Inferior parietal cortex (tissue), 1 donor: ENCODE results near the gene CDC20B.
A peak's percentile ranks its signal among the peaks of the same experiment; 100 is the strongest.
"Not testable (repeated sequence)": the region's sequence is repeated elsewhere in the genome, so short reads cannot be mapped to it uniquely, and the experiment has no call there.

Experiments used
- DNase-seq: peaks from one replicate; pipeline ENCODE4 v3.0.0-alpha.2; 2016; ENCODE audit errors: extremely low spot score

CDC20B gene

GRCh38 chr5:55160493-55161209 is 12.3 kb downstream of the CDC20B start:
- no peak for DNase-seq

GRCh38 chr5:55159763-55160492 is 13.0 kb downstream of the CDC20B start, which contains the start of gene GPX8:
Gene GPX8, plus strand, starts transcription at chr5:55160171. Its CDS starts 22 bp downstream, at chr5:55160193.
- peak; percentile 57 for DNase-seq

DNA sequence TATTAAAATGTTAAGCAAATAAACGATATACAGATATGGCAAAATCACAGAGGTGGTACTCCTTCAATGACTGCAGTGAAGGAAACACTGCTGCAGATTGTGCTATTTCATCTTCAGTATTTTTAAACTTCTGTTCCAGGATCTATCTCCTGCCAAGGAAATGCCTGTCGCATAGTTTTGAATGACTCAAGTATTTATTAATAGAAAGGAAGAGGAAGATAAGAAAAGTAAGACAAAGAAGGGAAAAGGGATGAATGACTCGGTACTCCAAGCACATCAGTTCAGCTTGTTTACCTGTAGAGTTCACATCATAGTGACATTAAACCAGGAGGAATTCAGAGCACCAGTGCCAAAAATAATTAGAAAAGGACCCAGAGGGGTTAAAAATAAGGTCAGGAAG is 18.1 kb downstream of the CDC20B start:
- no peak for DNase-seq

DNA sequence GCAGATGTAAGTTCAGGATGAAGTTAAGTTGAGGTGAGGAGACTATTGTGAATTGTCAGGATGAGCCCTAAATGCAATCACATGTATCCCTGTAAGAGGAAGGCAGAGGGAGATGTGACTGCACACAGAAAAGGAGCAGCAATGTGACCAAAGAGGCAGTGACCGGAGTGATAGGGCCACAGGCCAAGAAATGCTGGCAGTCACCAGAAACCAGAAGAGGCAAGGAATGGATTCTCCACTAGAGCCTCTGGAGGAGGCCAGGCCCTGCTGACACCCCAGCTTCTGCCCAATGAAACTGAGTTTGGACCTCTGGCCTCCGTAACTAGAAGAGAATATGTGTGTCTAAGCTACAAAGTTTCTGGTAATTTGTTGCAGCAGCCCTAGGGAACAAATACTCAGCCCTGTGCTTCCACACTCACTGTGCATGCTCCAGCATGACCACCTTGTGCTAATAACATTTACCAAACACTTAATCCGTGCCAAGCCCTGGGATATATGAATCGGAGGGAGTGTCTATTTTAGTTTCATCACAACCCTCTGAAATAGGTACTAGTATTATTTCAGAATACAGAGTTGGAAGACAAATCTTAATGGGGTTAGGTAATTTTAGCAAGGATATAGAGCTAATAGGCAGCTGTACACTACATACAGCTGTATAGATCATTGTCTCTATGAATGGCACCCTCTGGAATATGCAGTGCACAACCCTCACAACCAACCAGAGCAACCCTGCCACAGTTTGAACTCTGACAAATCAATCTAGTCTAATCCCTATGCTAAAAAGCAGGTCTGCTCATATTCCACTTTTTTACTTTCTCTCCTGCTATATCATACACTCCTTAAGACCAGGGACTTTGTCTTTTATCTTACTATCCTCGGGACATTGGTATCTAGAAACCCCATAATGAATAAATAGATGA is 20.8 kb downstream of the CDC20B start:
- no peak for DNase-seq

DNA sequence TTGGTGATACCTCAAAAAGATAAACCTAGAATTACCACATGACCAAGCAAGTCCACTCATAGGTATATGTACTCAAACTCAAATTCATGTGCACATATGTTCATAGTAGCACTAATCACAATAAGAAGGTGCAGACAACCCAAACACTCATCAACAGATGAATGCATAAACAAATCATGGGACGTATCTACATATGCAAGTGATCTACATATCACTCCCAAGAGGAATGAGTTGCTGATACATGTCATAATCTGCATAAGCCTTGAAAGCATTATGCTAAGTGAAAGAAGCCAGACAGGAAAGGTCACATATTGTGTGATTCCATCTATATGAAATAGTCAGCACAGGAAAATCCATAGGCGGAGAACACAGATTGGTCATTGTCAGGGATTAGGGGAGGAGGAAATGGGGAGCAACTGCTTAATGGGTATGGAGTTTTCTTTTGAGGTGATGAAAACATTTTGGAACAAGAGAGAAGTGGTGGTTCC is 23.6 kb downstream of the CDC20B start:
- DNase-seq, result no peak

DNA sequence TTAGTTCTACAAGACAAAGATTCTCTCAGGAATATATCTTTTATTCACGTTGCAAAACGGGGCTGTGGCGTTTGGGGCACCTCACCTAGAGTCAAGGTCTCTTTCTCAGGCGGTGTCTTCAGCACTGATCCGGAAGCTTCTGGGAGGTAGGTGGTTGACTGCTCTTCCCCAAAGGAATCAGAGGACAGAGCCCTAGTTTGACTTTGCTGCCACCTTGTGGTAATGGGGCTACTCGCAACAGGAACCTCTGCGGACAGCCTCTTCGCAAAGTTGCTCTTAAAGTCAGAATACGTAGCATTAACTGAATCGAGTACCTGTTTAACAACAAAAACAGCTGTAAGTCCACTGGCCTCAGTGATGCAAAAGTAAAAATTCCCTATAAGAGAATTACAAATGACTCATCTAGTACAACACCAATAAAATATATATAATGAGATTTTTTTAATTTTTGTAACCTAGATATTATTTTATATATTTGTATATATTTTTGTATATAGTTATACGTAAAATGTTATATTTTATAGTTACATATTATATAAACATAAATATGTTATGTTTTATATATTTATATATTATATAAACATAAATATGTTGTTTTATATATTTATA is 26.3 kb downstream of the CDC20B start:
- peak; percentile 90 for DNase-seq

DNA sequence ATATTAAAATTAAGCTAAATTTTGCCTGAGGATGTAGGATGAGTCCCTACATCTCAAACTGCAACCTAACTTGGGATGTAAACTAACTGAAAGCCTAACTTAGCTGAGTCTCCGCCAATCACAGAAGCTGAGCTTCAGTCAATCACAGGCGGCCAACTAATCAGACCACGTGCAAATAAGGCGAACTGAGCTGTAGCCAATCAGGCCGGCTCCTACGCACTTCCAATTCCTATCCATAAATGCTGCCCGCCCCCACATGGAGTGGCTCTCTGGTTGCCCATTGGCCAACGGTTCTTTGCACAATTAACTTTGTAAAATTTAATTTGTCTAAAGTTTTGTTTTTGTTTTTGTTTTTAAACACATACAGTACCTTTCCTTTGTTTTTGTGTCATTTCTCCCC is 26.9 kb downstream of the CDC20B start:
- no peak for DNase-seq

DNA sequence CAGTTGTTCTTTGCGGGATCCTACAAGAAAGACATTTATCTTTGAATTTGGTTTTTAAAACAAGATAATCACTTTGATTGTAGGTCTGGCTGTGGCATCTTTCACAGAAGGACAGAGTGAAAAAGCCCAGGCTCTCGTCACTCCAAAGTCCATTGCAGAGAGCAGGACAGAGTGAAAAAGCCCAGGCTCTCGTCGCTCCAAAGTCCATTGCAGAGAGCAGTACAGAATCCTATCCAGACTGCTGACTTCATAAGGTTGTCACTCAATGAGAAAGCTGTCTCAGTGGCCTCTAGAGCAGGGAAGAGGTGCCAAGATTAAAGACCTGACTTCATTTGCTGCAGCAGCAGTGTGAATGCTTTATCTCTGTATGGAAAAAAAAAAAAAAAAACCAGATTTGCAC is 29.4 kb downstream of the CDC20B start:
- DNase-seq, result no peak

DNA sequence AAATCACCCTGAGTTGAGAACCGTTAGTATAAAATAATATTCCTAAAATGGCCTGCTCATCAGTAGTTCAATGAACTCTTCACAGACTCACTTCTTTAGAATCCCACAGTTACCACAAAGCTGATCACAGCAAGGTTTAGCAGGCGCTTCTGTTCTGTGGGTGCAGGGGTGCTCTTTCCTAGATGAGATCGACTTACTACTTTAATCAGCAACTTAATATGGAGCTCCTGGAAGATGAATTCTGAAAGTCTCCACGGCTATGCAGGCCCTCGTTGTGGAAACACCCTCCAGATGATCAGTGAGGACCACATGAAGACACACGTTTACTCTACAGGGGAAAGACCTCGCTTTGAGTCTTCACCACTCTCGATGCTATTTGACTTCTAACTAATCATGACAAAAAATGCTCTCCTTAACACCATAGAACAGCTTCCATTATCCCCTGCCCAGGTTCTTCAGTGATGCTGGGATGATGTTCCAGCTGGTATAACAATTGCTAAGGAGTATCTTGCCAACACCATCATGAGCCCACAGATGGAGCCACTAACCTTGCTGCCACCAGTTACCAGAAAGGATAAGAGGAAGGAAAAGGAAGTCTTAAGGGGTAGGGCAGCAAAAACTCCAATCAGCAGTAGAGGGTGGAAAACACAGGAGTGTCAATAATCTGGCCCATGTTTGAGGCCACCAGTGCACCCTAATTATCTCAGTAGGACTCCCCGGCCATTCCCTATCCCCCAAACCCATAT is 30.9 kb downstream of the CDC20B start:
- DNase-seq, result no peak

- DNase-seq, result no peak
Observed at GRCh38 chr5:55140908-55141665, 31.9 kb downstream of the CDC20B start.

GRCh38 chr5:55136521-55136920 is 36.5 kb downstream of the CDC20B start:
- no peak for DNase-seq

DNA sequence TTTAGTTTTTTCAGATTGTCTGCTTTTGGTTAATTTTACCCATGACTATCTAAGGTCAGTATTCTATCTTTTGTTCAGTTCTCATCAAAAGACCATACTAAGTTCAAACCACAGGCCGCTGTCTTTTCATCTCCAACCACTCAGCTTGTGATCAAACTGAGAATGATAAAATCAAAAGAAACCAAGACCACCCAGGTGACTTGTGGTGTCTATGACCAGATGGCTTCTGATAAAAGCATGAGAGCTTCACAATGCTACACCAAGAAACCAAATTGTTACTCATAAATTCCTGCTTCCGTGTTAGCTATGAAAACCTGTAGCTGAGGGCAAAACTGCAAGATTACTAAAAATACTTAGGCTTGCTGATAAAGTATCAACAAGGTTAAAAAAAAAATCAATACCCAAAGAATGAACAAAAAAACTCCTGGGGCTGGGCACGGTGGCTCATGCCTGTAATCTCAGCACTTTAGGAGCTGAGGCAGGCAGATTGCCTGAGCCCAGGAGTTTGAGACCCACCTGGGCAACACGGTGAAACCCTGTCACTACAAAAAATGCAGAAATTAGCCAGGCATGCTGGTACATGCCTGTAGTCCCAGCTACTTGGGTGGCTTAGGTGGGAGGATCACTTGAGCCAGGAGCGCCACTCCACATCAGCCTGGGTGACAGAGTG is 38.8 kb downstream of the CDC20B start:
- DNase-seq, result no peak

DNA sequence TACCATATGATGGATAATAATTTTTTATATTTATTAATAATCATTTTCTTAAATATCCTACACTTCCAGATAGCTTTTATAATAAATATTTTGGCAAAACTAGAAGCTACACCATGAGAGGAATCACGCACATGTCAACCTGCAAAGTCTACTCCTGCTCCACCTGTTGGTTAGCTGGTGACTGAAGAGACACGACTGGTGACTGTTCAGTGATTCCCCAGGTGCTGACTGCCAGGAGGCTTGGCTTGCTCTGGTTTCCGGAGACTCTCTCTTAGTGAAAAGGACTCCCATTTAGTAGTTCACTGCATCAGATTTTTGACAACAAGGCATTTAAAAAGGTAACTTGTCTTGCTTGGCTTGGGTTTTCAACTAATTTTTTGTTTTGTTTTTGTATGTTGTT is 49.6 kb downstream of the CDC20B start:
- DNase-seq, result no peak

DNA sequence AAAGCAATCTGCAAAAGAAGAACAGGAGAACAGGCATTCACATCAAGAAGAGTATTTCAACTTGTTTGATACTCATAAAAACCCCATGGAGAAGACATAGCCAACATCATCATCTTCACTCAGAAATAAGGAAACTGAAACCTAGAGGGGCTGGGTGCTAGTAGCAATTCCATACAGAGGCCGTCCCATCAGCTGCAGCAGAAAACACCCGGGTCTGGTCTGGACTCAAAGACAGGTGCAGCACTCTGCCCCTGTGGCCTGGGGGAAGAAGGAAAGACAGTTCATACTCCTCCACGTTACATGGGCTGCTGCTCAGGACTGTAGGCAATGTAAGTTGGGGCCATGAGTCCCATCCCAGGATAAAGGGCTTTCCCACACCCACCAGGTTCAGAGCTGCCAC is 58.9 kb downstream of the CDC20B start:
- no peak for DNase-seq

GRCh38 chr5:55113327-55113726 is 59.6 kb downstream of the CDC20B start:
- DNase-seq, result no peak

DNA sequence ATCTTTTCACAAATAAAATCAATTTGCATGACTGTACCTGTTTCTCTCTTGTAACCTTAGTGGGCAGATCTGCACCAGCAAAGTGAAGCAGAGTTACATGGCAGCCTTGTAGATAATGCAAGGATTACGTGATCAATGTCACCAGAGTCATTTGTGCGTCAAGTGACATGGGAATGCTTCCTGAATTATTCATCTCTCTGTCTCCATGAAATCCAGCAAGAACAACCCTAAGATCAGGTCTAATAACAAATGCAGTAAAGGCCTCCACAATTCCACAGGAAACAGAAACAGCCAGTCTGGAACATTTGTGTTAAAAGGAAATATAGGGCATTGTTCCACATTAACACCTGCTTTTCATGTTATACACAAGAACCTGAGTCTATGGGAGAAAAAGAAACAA is 62.8 kb downstream of the CDC20B start:
- DNase-seq, result no peak

DNA sequence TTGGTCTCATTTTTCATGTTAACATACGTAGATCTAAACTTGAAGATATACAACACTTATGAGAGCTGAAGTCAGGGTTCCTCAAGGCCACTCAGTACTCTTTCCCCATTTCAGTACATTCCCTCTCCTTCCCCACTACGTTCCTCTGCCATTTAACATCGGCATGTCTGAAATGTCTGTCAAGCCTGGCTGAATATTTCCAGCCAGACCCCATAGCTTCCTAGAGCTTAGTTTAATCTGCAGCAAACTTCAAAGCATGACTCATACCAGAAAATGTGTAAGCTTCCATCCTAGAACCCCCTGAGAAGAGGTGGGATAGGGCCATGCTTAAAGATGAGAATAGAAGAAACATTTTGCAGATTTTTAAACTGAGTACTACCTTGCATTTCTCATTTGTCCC is 64.3 kb downstream of the CDC20B start:
- DNase-seq, result no peak

- not testable (repeated sequence) for DNase-seq
Observed at GRCh38 chr5:55105976-55106375, 67.0 kb downstream of the CDC20B start.

DNA sequence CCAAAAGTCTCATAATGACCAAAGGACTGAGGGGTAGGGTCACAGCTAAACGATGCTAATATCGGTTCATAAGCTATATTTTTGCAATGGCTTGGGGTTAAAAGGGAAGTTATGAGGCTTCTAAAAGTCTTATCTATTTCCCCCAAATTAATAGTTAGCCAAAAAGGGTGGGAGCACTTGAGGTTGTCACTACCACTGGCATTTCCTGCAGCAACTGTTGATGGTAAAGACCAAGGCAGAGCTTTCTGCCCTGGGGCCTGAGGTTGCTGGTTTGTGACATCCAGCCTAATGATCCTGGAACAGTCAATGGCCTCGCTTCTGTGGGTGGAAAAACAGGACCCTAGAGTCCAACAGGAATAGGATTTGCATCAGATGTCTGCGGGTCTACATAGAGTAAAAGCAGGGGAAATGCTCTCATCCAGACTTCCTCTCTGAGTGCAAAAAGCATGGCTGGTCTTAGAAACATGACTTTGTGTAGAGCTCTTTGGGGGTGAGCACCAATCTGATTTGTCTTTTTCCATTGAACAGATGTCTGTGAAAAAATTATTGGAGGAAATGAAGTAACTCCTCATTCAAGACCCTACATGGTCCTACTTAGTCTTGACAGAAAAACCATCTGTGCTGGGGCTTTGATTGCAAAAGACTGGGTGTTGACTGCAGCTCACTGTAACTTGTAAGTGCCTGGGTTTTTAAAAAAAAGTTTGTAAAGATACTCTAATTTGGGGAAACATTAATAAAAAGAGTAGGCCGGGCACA is 67.9 kb downstream of the CDC20B start:
- no peak for DNase-seq
